Cortex of kidney (tissue), 1 donor: ENCODE measurements around the gene MUC2.

Experiments used
- DNase-seq: peaks from one replicate; lab custom pipeline; 2025; lab: John Stamatoyannopoulos, UW

The MUC2 gene

GRCh38 chr11:1074244-1075221 lies at the start of gene MUC2:
Gene MUC2, plus strand, starts transcription at chr11:1074874.
- DNase-seq: no peak

GRCh38 chr11:1025410-1026162 lies 49.1 kb upstream of the MUC2 start:
- no peak for DNase-seq

- no peak for DNase-seq
These were observed 48.6 kb upstream of the MUC2 start for GRCh38 chr11:1026163-1026450.

DNA sequence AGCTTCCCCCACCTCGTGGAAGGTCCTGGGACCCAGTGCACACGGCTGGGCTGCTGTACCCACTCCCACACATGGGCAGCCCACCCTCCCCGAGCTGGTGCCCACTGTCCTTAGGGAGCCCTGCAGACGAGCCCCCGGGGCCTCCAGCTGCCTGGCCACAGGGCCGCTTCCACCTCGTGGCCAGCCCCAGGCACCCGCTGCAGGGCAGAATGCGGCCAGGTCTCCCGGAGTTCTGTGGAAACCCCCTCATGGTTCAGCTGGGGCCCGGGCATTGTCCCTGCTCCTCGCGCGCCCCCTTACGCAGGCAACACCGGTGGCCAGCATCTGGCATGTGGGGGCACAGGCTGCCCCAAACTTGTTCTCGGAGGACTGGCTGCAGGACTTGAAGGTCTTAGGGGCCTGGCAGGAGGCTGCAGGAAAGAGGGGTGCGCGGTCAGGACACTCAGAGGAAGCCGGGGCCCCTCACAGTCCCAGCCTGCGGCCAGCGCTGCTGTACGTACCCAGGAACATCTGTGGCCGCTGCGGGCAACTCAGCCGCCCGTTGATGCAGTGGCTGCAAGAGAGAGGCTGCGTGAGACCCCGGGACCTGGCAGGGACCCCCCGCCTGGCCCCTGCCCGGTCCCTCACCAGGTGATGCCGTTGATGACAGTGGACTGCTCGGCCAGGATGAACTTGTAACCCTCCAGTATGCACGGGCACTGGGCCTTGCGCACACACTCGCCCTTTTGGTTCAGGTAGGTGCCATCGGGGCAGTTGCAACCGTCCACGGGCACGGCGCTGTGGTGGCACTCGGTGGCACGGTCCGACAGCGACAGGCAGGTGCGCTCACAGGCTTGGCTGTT lies 47.8 kb upstream of the MUC2 start:
- no peak for DNase-seq

GRCh38 chr11:1027483-1028290 lies 47.0 kb upstream of the MUC2 start:
- no peak for DNase-seq

GRCh38 chr11:1028291-1028540 lies 46.5 kb upstream of the MUC2 start:
- DNase-seq: no peak

DNA sequence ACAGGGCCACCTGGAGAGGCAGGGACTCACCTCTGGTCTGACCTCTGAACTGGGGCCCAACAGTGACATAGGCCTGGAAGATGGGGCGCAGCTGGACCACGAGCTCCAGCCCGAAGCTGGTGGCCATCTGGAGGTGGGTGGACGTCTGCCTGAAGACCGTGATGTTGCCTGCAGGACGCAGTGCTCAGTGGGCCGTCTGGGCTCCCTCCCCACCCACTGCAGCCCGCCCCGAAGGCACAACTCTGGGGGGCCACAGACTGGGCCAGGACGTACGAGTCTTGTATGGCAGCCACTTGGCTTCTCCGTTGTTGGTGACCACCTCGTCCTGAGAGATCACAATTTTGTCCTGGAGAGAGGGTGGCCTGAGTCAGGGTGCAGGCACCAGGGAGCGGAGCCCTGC lies 46.1 kb upstream of the MUC2 start:
- DNase-seq: no peak

DNA sequence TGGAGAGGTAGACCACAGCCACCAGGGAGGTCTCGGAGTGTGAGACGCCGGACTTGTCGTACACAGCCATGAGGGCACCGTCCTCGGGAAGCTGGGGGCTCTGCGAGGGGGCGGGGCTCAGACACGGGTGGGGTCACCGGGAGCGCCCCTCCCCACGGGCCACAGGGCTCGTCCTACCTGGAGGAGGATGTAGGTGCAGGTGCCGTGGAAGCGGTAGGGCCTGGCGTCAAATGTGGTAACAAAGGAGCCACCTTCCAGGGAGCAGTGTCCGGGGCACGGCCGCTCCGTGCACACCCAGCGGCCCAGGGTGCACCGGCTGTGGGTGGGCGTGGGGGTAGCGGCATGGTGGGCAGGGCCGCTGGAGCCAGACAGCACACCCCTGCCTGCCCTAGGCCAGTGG lies 45.6 kb upstream of the MUC2 start:
- no peak for DNase-seq

DNA sequence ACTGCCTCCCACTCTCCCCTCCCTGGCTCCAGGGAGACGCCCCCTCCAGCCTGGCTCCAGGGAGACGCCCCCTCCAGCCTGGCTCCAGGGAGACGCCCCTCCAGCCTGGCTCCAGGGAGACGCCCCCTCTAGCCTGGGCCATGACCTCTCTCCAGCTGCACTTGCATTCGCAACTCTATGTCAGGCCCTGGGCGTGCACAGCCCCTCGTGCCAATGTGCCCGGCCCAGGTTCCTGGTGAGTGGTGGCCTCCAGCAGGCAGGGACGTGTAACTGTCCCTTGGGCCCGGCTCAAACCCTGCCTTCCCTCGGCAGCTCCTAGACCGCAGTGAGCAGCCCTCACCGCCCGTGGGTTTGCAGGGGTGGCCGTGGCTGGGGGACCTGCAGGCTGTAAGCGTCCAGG lies 45.0 kb upstream of the MUC2 start:
- no peak for DNase-seq

DNA sequence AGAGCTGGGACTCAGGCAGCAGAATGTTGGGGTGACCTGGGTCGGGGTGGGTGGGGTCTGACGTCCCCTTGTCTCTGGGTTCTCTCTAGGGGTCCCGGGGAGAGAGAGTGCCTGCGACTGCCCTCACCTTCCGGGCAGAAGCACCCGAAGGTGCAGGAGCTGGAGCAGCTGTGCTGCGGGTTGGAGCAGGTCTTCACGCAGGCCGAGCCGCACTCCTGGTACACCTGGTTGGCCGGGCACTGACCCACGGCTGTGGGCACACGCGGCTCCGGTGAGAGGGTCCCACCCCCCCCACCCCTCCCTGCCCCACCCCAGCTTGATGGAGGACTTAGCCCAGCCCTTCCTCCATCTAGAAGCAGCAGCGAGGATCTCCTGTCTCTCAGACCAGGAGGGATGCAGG lies 44.6 kb upstream of the MUC2 start:
- no peak for DNase-seq

DNA sequence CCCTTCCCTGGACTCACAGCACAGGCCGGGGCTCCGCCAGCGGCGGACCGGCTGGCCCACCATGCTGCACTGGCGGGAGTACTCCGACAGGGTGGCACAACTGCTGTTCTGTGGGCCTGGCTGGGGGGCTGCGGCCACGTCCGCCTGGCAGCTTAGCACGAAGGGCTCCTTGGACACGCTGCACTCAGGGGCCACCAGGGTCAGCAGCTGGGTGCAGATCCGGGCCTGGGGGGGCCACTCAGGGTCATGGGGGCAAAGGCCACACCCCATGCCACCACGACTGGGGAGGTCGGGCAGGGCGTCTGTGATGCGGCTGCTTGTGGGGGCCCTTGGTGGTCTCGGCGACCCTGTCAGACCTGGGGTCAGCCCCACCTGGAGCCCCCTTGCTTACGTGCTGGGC lies 44.1 kb upstream of the MUC2 start:
- DNase-seq: no peak

DNA sequence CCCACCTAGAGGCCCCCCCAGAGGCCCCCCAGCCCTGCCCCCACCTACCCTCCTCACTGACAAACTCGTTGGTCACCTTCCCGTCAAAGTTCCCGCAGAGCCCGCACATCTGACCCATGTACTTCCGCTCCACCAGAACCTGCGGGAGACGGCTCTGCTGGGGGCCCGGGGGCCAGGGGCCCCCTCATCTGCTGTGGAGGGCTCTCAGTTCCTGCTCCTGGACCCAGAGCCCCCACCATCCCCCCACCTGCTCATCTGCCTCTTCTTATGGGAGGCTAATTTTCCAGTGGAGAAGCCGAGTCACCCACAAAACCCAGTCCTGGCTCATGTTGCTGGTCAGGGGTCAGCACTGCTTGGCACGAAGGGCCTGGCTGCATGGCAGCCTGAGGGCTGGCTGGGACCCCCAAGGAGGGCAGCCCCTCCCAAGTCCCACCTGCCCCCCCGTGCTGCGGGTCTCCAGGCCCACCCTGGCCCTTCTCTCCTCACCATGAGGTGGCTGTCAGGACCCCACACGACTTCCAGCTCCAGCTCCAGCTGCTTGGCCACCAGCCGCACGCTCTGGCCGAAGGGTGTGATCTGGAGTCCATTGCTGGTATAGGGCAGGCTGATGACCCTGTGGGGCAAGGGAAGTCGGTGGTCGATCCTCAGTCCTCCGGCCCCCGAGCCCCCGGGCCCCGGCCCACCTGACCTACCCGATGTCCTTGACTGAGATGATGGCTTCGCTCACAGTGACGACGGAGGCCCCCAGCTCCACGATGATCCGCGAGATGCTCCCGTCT lies 43.4 kb upstream of the MUC2 start:
- DNase-seq: no peak

GRCh38 chr11:1032310-1032891 lies 42.3 kb upstream of the MUC2 start:
- no peak for DNase-seq

GRCh38 chr11:1033016-1033798 lies 41.5 kb upstream of the MUC2 start:
- DNase-seq: no peak

- DNase-seq: no peak
These were observed 40.7 kb upstream of the MUC2 start for GRCh38 chr11:1034001-1034400.

DNA sequence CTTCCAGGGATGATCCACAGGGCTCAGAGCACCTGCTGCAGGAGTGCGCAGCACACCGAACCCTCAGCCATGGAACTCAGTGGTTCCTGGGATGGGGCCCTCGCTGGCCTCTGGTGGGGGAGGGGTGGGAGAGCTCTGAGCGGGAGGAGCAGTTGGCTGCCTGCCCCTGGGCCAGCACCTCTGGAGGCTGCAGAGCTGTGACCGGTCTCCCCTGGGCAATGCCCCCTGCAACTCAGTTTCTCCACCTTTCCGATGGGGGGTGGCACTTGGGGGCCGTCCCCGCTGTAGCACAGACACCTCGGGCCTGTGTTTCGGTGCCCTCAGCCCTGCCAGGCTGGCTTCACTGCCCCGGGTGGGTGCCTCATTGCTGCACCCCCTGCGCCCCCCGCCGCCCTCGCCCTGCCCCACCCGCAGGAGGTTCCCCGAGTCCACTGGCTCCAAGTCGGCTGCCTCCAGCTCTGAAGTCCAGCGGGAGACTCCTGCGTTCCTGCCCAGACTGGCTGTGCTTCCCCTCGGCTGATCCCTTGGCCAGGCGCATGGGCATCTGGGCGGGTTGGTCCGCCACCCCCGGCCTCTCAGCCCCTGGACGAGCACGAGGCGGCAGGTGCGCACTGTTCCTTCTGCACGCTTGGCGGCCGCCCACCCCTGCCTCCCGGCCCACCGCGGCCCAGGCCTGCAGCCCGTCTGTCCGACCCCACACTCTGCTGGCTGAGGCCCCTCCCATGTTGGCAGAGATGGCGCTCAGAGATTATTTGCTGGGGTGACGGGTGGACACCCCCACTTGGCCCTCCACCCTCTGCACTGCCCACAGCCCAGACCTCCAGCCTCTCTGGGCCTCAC lies 40.0 kb upstream of the MUC2 start:
- no peak for DNase-seq

GRCh38 chr11:1035577-1036283 lies 38.9 kb upstream of the MUC2 start:
- no peak for DNase-seq

GRCh38 chr11:1036303-1036923 lies 38.3 kb upstream of the MUC2 start, which contains the start of gene MUC6:
Gene MUC6, minus strand, starts transcription at chr11:1036718. Its CDS starts 63 bp downstream, at chr11:1036655.
- DNase-seq: no peak
